Astrocyte of the spinal cord (primary cell): ENCODE data around the gene ZNF292.
"Not testable (repeated sequence)": the region's sequence is repeated elsewhere in the genome, so short reads cannot be mapped to it uniquely, and the experiment has no call there.

Experiments used
- DNase-seq: peaks from one replicate; pipeline ENCODE4 v3.0.0; 2011; ENCODE audit warnings: low read depth, low spot score
- H3K4me3 ChIP-seq: 2 replicates; pipeline ENCODE4 v1.5.1; 2011; ENCODE audit warnings: low read depth, mild to moderate bottlenecking, low read length, moderate library complexity
- in situ Hi-C: cut with HindIII; loops from 2 replicates; pipeline ENCODE4 v1.10.0; 2017; ENCODE audit warnings: low sequenced_read_pairs
- TF ChIP-seq, protein P1 (sequence below): IDR thresholded peaks from 2 replicates; pipeline ENCODE4 v1.5.1; 2012; ENCODE audit warnings: low read depth, mild to moderate bottlenecking, low read length, inconsistent platforms

Gene ZNF292

GRCh38 chr6:87282743-87283142, 127.4 kb downstream of the ZNF292 start:
- TF ChIP-seq, protein P1, sequence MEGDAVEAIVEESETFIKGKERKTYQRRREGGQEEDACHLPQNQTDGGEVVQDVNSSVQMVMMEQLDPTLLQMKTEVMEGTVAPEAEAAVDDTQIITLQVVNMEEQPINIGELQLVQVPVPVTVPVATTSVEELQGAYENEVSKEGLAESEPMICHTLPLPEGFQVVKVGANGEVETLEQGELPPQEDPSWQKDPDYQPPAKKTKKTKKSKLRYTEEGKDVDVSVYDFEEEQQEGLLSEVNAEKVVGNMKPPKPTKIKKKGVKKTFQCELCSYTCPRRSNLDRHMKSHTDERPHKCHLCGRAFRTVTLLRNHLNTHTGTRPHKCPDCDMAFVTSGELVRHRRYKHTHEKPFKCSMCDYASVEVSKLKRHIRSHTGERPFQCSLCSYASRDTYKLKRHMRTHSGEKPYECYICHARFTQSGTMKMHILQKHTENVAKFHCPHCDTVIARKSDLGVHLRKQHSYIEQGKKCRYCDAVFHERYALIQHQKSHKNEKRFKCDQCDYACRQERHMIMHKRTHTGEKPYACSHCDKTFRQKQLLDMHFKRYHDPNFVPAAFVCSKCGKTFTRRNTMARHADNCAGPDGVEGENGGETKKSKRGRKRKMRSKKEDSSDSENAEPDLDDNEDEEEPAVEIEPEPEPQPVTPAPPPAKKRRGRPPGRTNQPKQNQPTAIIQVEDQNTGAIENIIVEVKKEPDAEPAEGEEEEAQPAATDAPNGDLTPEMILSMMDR = no peak
- no peak for DNase-seq
- in situ Hi-C loops = no loop called here
- H3K4me3 ChIP-seq = no peak overlapping the region

DNA sequence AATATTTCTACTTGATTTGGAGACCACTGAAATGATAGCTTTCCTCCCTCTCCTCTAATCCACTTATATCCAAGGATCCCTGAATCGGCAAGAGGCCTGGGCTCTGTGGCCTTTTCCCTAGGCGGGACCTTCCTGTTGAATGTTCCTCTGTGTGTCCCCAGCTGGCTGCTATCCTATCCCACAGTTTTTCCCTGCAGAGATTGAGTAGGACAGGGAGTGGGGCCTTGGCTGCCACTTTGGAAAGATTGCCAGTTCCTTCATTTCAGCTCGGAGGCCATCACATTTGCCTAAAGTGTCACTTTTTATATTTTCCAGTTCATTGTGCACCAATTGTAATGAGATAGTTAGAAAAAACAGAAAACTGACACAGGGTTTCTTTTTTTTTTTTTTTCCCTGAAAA, 128.1 kb downstream of the ZNF292 start:
- no peak for DNase-seq
- TF ChIP-seq, protein P1 = no peak
- no peak overlapping the region for H3K4me3 ChIP-seq
- in situ Hi-C loops = no loop called here

DNA sequence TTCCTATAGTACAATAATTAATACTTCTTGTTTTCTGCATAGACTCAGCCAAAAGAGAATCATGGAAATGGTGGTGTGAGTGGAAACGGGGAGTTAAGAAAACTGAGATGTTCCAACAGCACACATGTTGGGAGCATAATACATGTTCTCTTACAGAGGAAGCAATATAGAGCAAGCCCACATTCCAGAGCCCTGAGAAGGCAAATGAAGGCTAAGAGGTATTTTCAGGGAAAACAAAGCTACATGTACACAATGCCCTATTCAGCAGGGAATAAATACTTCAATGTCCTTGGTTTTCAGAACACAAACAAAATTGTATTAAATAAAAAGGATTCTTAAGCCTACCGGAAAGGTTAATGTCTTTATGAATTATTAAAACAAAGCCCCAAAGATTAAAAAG, 131.9 kb downstream of the ZNF292 start:
- in situ Hi-C loops = no loop called here
- peak; percentile 12 for DNase-seq
- TF ChIP-seq, protein P1 = no peak
- H3K4me3 ChIP-seq = no peak overlapping the region

- DNase-seq = no peak
- in situ Hi-C loops = no loop called here
- no peak overlapping the region for H3K4me3 ChIP-seq
- TF ChIP-seq, protein P1 = no peak
Observed at GRCh38 chr6:87289571-87289970, 134.2 kb downstream of the ZNF292 start.

- DNase-seq = no peak
- no peak overlapping the region for H3K4me3 ChIP-seq
- in situ Hi-C loops = no loop called here
- TF ChIP-seq, protein P1 = no peak
Observed at GRCh38 chr6:87291883-87292282, 136.5 kb downstream of the ZNF292 start.

GRCh38 chr6:87293526-87293925, 138.2 kb downstream of the ZNF292 start:
- in situ Hi-C loops = no loop called here
- H3K4me3 ChIP-seq = no peak overlapping the region
- TF ChIP-seq, protein P1 = no peak
- DNase-seq = no peak

- peak; percentile 29 for DNase-seq
- H3K4me3 ChIP-seq = no peak overlapping the region
- in situ Hi-C loops = no loop called here
- TF ChIP-seq, protein P1 = no peak
Observed at GRCh38 chr6:87297119-87297518, 141.8 kb downstream of the ZNF292 start.

- in situ Hi-C loops, DNase-seq, H3K4me3 ChIP-seq: not testable (repeated sequence)
Observed at GRCh38 chr6:87301277-87301676, 145.9 kb downstream of the ZNF292 start.
